Measurements from ENCODE around the gene BCR.
A peak's percentile ranks its signal among the peaks of the same experiment; 100 is the strongest.

BCR gene

GRCh38 chr22:23147617-23148387 is 32.5 kb upstream of the BCR start:
- no peaks in the 10 kb centered on the region for H3K9me3 Mint-ChIP-seq
- H3K36me3 Mint-ChIP-seq (ENCODE audit: low read depth): peaks cover 4% of the 10 kb centered on the region
- no peak overlapping the region for H3K4me3 Mint-ChIP-seq
- peaks cover 68% of the 10 kb centered on the region for H3K4me1 Mint-ChIP-seq
- DNase-seq: no peak
- no peaks in the 10 kb centered on the region for H3K27me3 Mint-ChIP-seq (ENCODE audit: low read depth, poor library complexity)
- TF ChIP-seq CTCF (IDR thresholded peaks at IDR 0.05): no peak
- H3K27ac Mint-ChIP-seq: no peak overlapping the region

GRCh38 chr22:23149743-23150238 is 30.5 kb upstream of the BCR start:
- no peak overlapping the region for H3K4me3 Mint-ChIP-seq
- H3K4me1 Mint-ChIP-seq: peaks cover 66% of the 10 kb centered on the region
- no peak for TF ChIP-seq CTCF (IDR thresholded peaks at IDR 0.05)
- no peak for DNase-seq
- peaks cover 4% of the 10 kb centered on the region for H3K36me3 Mint-ChIP-seq (ENCODE audit: low read depth)
- H3K27ac Mint-ChIP-seq: no peak overlapping the region
- H3K27me3 Mint-ChIP-seq (ENCODE audit: low read depth, poor library complexity): no peaks in the 10 kb centered on the region
- H3K9me3 Mint-ChIP-seq: no peaks in the 10 kb centered on the region

GRCh38 chr22:23150762-23151161 is 29.5 kb upstream of the BCR start:
- H3K4me3 Mint-ChIP-seq: no peak overlapping the region
- TF ChIP-seq CTCF (IDR thresholded peaks at IDR 0.05): no peak
- DNase-seq: no peak
- H3K9me3 Mint-ChIP-seq: no peaks in the 10 kb centered on the region
- peaks cover 11% of the 10 kb centered on the region for H3K36me3 Mint-ChIP-seq (ENCODE audit: low read depth)
- H3K27me3 Mint-ChIP-seq (ENCODE audit: low read depth, poor library complexity): no peaks in the 10 kb centered on the region
- H3K27ac Mint-ChIP-seq: peak overlapping the region; percentile 59
- H3K4me1 Mint-ChIP-seq: peaks cover 65% of the 10 kb centered on the region

- H3K4me1 Mint-ChIP-seq: peaks cover 54% of the 10 kb centered on the region
- peaks cover 11% of the 10 kb centered on the region for H3K36me3 Mint-ChIP-seq (ENCODE audit: low read depth)
- no peak overlapping the region for H3K4me3 Mint-ChIP-seq
- H3K9me3 Mint-ChIP-seq: no peaks in the 10 kb centered on the region
- no peak for TF ChIP-seq CTCF (IDR thresholded peaks at IDR 0.05)
- H3K27me3 Mint-ChIP-seq (ENCODE audit: low read depth, poor library complexity): peaks cover 7% of the 10 kb centered on the region
- DNase-seq: no peak
- H3K27ac Mint-ChIP-seq: no peak overlapping the region
Observed at GRCh38 chr22:23151827-23152226, 28.5 kb upstream of the BCR start.

GRCh38 chr22:23152238-23153114 is 27.8 kb upstream of the BCR start:
- Mint-ChIP-seq H3K36me3 (ENCODE audit: low read depth) (peaks cover 11% of the 10 kb centered on the region), H3K4me3 (no peak overlapping the region), H3K27me3 (ENCODE audit: low read depth, poor library complexity) (peaks cover 7% of the 10 kb centered on the region), H3K9me3 (no peaks in the 10 kb centered on the region), H3K4me1 (peaks cover 48% of the 10 kb centered on the region), H3K27ac (no peak overlapping the region)
- no peak for TF ChIP-seq CTCF (IDR thresholded peaks at IDR 0.05)
- no peak for DNase-seq
